HG02870 (cell line): ENCODE data around the gene SNIP1.
"Not testable (repeated sequence)": the region's sequence is repeated elsewhere in the genome, so short reads cannot be mapped to it uniquely, and the experiment has no call there.

Source experiments
- ATAC-seq: cut with Tn5 transposase; IDR thresholded peaks from one replicate; pipeline ENCODE4 v1.9.1; 2021; ENCODE audit warnings: mild to moderate bottlenecking, moderate library complexity; ENCODE audit not compliant: unreplicated experiment

Gene SNIP1

DNA sequence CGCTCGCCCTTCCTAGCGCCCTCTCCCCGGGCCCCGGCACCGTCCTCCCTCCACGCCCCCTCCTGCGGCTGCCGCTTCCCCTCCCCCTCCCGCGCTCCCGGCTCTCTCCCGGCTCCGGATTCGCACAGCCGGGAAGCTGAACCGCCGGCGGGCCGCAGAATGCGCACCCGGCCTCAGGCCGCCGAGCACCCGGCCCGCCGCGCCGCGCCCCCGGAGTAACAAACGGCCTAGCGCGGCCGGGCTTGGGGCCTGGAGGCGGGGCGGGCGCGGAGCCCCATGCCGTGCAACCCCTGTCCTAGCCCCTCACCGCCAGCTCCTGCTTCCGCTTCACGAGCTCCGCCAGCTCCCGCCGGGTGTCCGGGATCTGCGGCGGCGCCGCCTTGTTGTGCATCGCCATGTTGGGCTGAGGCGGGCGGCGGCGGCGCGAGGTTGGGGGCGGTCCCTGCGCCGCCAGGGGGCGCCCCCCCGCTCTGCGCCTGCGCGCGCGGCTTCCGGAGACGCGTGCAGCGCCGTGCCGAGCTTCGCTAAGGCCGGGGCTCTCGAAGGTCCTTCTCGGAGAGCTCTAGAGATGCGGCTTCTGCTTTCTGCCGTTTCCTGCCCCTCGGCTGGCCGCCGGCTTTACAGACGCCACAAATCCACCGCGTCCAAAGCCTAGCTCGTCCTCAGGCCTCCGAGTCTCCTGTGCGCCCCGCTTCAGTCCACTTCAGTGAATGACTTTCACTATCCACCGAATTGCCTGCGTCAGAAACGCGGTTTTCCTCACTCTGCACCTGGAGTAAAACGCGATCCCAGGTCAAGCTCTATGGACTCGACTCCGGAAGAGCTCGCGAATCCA lies 39.5 kb downstream of the SNIP1 start, which contains the start of gene MEAF6:
TSS of gene MEAF6 (minus strand) at position 417 of the 835 bp plus-strand sequence. CDS start at position 397, 20 bp downstream.
- peak; percentile 79 for ATAC-seq

DNA sequence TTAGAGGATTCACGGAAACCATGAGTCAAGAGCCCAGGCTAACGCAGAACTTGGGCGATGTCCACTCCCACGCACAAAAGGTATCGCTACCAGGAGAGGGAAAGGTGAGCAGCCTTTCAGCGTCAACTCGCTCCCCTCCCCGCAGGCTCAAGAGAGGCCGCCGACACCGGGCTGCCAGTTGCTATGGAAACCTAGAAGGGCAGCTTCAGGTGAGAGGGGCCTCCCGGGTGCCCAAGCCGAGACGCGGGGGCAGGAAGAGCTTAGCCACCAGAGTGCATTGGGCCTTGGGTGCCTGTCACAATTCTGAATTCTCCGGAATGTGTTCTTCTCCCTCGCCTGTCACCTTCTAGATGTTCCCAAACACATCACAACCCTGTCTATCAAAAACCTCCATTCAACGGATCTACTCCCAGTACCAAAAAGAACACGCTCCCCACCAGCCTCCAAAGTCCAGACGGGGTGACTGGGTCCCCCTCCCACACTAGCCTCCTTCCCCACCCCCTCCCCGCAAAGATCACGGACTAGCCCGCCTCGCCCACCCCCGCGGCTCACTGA lies 40.2 kb downstream of the SNIP1 start:
- peak; percentile 26 for ATAC-seq

GRCh38 chr1:37509181-37509580 lies 44.9 kb downstream of the SNIP1 start:
- ATAC-seq: no peak

- ATAC-seq: no peak
Measured at GRCh38 chr1:37506740-37507139, 47.4 kb downstream of the SNIP1 start.

- not testable (repeated sequence) for ATAC-seq
Measured at GRCh38 chr1:37502791-37503190, 51.3 kb downstream of the SNIP1 start.

- no peak for ATAC-seq
Measured at GRCh38 chr1:37502104-37502503, 52.0 kb downstream of the SNIP1 start.

- ATAC-seq: no peak
Measured at GRCh38 chr1:37501661-37502060, 52.4 kb downstream of the SNIP1 start.

DNA sequence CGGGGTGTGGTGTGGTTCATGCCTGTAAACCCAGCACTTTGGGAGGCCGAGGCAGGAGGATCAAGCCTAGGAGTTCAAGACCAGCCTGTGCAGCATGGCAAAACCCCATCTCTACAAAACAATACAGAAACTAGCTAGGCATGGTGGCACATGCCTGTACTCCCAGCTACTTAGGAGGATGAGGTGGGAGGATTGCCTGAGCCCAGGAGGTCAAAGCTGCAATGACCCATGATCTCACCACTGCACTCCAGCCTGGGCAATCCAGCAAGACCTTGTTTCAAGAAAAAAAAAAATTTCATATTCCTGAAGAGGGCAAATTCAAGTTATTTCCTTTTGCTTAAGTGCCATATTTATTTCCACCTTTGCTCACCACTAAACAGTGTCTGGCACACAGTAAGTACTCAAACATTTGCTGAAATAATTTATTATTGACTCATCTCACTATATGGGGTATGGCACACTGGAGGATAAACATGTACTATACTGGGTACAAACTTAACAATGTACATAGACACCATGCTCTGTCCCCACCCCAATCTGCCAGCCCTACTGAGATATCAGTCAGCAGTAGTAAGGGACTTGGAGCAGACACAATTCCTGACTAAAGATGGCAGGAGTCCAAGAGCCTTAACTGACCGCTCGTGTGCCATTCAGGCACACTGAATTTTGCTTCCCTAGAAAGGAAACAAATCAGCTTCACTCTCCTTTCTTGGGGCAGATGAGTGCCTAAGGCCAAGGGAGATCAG lies 55.0 kb downstream of the SNIP1 start:
- ATAC-seq: no peak

DNA sequence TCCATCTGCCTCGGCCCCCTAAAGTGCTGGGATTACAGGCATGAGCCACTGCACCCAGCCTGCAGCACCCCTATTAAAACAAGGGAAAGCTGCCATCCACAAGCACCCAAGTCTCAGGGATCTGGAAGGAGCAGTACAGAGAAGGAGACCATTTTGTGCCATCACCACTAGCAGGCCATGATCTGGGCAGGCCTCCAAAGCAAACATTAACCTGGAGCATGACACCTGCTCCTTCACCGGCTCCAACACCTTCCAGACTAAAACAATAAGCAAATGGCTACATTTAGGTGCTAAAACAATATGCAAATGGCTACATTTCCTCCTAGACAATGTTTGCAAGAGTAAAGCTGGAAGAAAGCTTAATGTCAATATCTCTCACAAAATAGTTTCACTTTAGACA lies 56.3 kb downstream of the SNIP1 start:
- no peak for ATAC-seq

- no peak for ATAC-seq
Measured at GRCh38 chr1:37495875-37496274, 58.2 kb downstream of the SNIP1 start.

- ATAC-seq: no peak
Measured at GRCh38 chr1:37493336-37494098, 60.6 kb downstream of the SNIP1 start.

DNA sequence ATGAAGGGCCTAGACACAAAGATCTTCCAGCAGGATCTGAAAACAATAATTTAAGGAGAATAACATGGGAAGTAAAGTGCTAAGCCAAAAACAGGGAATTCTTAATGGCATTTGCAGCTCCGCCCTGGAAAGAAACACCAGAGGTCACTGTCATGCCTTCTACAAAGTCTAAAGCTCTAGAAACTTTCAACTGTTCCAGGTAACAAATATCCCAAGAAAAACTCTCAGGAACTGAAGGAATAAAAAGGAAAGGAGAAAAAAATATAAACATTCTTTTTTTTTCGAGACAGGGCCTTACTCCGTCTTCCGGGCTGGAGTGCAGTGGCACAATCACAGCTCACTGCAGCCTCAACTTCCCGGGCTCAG lies 66.5 kb downstream of the SNIP1 start:
- no peak for ATAC-seq

GRCh38 chr1:37486680-37487618 lies 67.1 kb downstream of the SNIP1 start:
- ATAC-seq: no peak

DNA sequence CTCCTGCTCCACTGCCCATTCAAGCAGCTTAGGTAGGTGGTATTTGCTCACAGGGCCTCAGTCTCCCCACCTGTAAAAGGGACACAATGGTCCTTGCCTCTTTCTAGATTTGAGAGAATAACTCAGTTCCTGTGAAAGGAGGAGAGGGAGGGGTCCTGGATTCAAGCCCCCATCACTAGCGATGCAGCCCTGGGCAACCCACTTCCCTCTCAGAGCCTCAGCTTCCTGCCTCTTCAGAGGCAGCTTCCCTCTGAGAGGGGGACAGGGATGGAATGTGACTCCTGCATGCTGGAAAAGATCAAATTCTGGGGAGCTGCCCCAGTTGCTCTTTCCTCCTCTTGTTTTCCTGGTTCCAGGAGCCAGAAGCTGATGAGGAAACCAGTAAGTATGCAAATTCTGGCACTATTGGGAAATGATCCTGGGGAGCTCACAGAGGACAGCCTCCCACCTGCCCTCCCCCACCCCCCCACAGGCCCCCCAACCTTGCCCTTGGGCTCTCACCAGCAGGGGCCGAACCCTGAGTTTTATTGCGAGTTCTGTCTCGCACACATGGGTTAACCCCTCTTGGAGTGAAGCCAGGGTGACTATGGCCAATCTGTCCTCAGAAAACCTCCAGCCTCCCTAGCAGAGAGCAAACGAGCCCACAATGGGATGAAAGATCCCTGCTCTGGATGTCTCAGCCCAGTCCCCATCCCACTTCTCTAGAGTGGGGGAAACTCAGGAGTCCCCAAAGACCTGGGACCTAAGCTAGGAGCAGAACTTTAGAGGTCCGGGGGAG lies 68.0 kb downstream of the SNIP1 start:
- no peak for ATAC-seq
